ENCODE measurements around the gene ZFAND2B.

GRCh38 chr2:219218217-219218731 lies 11.7 kb downstream of the ZFAND2B start:
- TF ChIP-seq CTCF (IDR thresholded peaks at IDR 0.05) (peak in 1 of 6 experiments; percentile 9), POLR2A (IDR thresholded peaks at IDR 0.05) (peak; percentile 8 to 38)
